ENCODE measurements around the gene MAT2A. TPM values are rescaled to one million over a fixed set of nuclear protein-coding genes. Genes with fewer than 3 reads are reported as not detected.

The MAT2A gene
- total RNA-seq, 2 donors from 2014 or later = 230 to 475 TPM

DNA sequence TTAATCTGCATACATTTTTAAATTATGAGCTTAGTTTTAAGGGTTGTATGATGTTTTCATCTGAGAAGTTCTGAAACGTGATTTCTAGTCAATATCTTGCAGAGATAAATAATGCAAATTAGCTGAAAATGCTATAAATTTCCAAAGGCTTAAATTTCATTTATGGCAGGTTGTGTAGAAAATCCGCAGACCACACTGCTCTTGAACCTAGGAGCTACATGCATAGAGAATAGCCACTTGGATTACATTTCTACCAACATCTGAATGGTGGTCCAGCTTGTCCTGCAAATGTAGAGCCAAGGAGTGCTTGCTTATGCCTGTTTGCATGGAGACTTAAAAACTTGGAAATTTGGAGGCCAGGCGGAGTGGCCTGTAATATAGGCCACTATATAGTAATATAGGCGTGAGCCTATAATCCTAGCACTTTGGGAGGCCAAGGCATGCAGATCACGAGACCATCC lies 6.8 kb downstream of the MAT2A start:
- H3K4me3 ChIP-seq = no peak overlapping the region

DNA sequence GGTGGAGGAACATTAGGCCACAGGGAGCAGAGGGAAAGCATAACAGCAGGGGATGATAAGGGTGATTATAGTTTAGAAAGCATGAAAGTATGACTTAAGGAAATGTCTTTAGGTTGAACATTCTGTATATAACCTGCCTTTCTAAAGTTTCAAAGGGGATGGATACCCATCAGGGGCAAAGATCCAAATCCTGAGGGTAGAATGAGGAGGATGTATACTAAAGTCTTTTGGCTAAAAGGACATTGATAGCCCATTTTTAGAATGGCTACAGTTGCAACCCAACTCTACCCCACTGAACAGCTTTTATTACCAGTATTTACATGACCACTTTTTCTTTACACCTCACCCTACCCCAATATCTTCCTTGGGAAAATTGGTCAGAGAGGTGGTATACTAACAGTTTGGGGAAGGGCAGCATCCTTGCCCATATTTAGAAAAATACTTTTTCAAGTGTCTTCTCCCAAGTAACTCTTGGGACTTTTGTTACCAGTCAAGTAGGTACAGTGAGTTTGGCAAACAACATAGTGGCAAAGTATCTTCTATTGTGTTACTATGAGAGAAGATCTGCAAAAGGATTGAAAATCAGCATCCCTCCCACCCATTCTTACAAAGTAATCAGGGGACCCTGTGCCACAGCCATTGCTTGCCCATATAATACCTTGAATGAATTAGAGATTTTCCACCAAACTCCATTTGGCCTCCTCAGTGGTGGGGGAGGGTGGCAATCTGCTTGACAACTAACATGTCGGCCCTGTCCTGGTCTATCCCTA lies 8.3 kb downstream of the MAT2A start:
- Histone ChIP-seq H3K4me3 (no peak overlapping the region), H3K27me3 (replicated peaks; ENCODE audit: insufficient read depth) (no peaks in the 10 kb centered on the region), H3K9me3 (no peaks in the 10 kb centered on the region), H3K36me3 (peaks cover 38% of the 10 kb centered on the region), H3K27ac (no peak overlapping the region), H3K4me1 (ENCODE audit: control insufficient read depth in 1 of 2, low read depth in 2 of 2) (peaks cover 2 to 21% of the 10 kb centered on the region in 2 donors)
- no peak for ATAC-seq (ENCODE audit: insufficient number of reproducible peaks, low FRiP score, low read depth)
- TF ChIP-seq, protein P1, sequence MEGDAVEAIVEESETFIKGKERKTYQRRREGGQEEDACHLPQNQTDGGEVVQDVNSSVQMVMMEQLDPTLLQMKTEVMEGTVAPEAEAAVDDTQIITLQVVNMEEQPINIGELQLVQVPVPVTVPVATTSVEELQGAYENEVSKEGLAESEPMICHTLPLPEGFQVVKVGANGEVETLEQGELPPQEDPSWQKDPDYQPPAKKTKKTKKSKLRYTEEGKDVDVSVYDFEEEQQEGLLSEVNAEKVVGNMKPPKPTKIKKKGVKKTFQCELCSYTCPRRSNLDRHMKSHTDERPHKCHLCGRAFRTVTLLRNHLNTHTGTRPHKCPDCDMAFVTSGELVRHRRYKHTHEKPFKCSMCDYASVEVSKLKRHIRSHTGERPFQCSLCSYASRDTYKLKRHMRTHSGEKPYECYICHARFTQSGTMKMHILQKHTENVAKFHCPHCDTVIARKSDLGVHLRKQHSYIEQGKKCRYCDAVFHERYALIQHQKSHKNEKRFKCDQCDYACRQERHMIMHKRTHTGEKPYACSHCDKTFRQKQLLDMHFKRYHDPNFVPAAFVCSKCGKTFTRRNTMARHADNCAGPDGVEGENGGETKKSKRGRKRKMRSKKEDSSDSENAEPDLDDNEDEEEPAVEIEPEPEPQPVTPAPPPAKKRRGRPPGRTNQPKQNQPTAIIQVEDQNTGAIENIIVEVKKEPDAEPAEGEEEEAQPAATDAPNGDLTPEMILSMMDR (IDR thresholded peaks at IDR 0.05) = no peak
- DNase-seq (ENCODE audit: low spot score) = no peak

More for the DNA sequence above, 6.8 kb downstream of the MAT2A start:
- H3K27ac ChIP-seq = no peak overlapping the region
- no peak for ATAC-seq (ENCODE audit: insufficient number of reproducible peaks, low FRiP score, low read depth)
- TF ChIP-seq, protein P1 (IDR thresholded peaks at IDR 0.05) = no peak
- DNase-seq (ENCODE audit: low spot score) = no peak
- H3K27me3 ChIP-seq (replicated peaks; ENCODE audit: insufficient read depth) = no peaks in the 10 kb centered on the region
- no peaks in the 10 kb centered on the region for H3K9me3 ChIP-seq
- H3K36me3 ChIP-seq = peaks cover 40% of the 10 kb centered on the region
- H3K4me1 ChIP-seq (ENCODE audit: control insufficient read depth in 1 of 2, low read depth in 2 of 2) = peaks cover 16 to 36% of the 10 kb centered on the region in 2 donors

DNA sequence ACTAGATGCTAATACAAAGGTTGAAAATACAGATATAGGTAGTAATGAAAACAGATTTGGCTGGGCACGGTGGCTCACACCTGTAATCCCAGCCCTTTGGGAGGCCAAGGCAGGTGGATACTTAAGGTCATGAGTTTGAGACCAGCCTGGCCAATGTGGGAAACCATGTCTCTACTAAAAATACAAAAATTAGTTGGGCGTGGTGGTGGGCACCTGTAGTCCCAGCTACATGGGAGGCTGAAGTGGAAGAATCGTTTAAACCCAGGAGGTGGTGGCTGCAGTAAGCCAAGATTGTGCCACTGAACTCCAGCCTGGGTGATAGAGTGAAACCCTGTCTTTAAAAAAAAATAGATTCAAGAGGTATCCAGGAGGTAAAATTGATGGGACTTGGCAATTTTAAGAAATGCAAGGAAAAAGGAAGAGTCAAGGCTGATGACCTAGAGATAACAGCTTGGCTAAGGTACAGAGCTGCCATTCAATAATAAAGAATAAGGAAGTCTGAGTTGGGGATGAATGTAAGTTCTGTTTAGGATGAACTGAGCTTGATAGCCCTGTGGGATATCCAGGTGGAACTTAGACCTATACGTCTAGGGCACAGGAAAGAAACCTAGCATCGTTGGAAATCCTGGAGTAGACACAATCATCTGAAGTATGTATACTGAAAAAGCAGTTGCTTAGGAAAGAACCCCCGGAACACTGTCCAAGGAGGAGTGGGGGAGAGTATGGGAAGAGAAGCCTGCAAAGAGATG lies 9.1 kb downstream of the MAT2A start:
- DNase-seq (ENCODE audit: low spot score) (no peak), ATAC-seq (ENCODE audit: insufficient number of reproducible peaks, low FRiP score, low read depth) (no peak)
- no peak overlapping the region for H3K4me3 ChIP-seq
- H3K9me3 ChIP-seq = no peaks in the 10 kb centered on the region
- no peak overlapping the region for H3K27ac ChIP-seq
- peaks cover 37% of the 10 kb centered on the region for H3K36me3 ChIP-seq
- H3K27me3 ChIP-seq (replicated peaks; ENCODE audit: insufficient read depth) = no peaks in the 10 kb centered on the region
- TF ChIP-seq, protein P1 (IDR thresholded peaks at IDR 0.05) = no peak
- peaks cover 0 to 14% of the 10 kb centered on the region in 2 donors for H3K4me1 ChIP-seq (ENCODE audit: control insufficient read depth in 1 of 2, low read depth in 2 of 2)

DNA sequence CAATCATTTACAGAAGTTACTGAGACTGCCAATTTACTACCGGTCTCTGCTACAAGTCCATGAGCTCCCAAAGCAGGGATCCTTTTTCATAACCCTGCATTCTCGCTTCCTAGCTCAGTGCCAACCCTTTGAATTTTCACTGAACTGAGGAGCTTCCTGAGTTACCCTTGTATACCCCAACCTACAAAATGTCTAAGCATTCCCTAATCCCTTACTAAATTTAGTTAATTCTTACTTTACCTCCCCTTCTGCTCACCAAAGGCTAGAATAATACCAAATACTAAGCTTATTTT lies 9.6 kb downstream of the MAT2A start:
- Histone ChIP-seq H3K27me3 (replicated peaks; ENCODE audit: insufficient read depth) (no peaks in the 10 kb centered on the region), H3K4me1 (ENCODE audit: control insufficient read depth in 1 of 2, low read depth in 2 of 2) (peaks cover 0 to 8% of the 10 kb centered on the region in 2 donors), H3K36me3 (peaks cover 37% of the 10 kb centered on the region), H3K4me3 (no peak overlapping the region), H3K9me3 (no peaks in the 10 kb centered on the region), H3K27ac (no peak overlapping the region)
- ATAC-seq (ENCODE audit: insufficient number of reproducible peaks, low FRiP score, low read depth) (no peak), DNase-seq (ENCODE audit: low spot score) (no peak)
- TF ChIP-seq, protein P1 (IDR thresholded peaks at IDR 0.05) = no peak

DNA sequence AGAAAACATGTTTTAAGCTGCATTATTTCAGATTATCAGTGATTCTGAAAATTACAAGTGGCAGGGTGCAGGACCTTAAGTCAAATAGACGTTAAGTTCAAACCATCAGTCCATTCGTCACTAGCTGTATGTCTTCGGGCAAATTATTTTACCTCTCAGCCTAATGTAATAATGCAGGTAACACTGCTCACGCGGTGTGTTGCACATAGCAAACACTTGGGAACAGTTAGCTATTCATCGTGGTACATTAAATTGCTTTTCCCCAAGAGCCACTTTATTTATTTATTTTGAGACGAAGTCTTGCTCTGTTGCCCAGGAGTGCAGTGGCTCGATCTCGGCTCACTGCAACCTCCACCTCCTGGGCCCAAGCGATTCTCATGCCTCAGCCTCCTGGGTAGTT lies 10.1 kb downstream of the MAT2A start:
- Histone ChIP-seq H3K27ac (no peak overlapping the region), H3K27me3 (replicated peaks; ENCODE audit: insufficient read depth) (no peaks in the 10 kb centered on the region), H3K4me3 (no peak overlapping the region), H3K9me3 (no peaks in the 10 kb centered on the region), H3K4me1 (ENCODE audit: control insufficient read depth in 1 of 2, low read depth in 2 of 2) (peaks cover 0 to 6% of the 10 kb centered on the region in 2 donors), H3K36me3 (peaks cover 38% of the 10 kb centered on the region)
- TF ChIP-seq, protein P1 (IDR thresholded peaks at IDR 0.05) = no peak
- ATAC-seq (ENCODE audit: insufficient number of reproducible peaks, low FRiP score, low read depth) = no peak
- no peak for DNase-seq (ENCODE audit: low spot score)

Data from thoracic aorta (tissue), 2 donors.